Measurements from ENCODE around the gene OSM. TPM values are rescaled to one million over a fixed set of nuclear protein-coding genes. Genes with fewer than 3 reads are reported as not detected.

OSM gene
- total and polyA plus RNA-seq, 4 donors: 0.09 to 0.84 (median 0.25) TPM; not detected in 1

GRCh38 chr22:30212996-30213441, 53.6 kb downstream of the OSM start (continued):
- no peak for TF ChIP-seq ZBTB33 (IDR thresholded peaks at IDR 0.05)
- TF ChIP-seq HNF4A (conservative IDR thresholded peaks at IDR 0.05): no peak
- TF ChIP-seq YY1 (IDR thresholded peaks at IDR 0.05): no peak

Other genes starting within 250 kb of the OSM start
- 1 to 10 TPM in 1 of 2 donors, not detected in 1; 2.8 TPM for gene HORMAD2, start 186.4 kb downstream of the OSM start, total RNA-seq
- gene HORMAD2, start 186.4 kb downstream of the OSM start, polyA plus RNA-seq: under 1 TPM; 0.44 to 0.47 TPM
- under 1 TPM; 0.08 to 0.09 TPM for gene LIF, start 20.1 kb downstream of the OSM start, total RNA-seq
- under 1 TPM in 1 of 2 donors, not detected in 1; 0.10 TPM for gene LIF, start 20.1 kb downstream of the OSM start, polyA plus RNA-seq
- gene CASTOR1, start 22.7 kb upstream of the OSM start, total RNA-seq: 1 to 10 TPM; 1.8 to 2.5 TPM
- 1 to 10 TPM; 2.2 to 5.4 TPM for gene CASTOR1, start 22.7 kb upstream of the OSM start, polyA plus RNA-seq
- 1 to 10 TPM; 3.6 to 8.2 TPM for gene TBC1D10A, start 60.1 kb upstream of the OSM start, total RNA-seq
- gene TBC1D10A, start 60.1 kb upstream of the OSM start, polyA plus RNA-seq: 1 to 10 TPM; 8.2 to 9.2 TPM
- 10 to 100 TPM; 19.6 to 41.6 TPM for gene SF3A1, start 90.0 kb upstream of the OSM start, total RNA-seq
- 10 to 100 TPM; 22.7 to 25.0 TPM for gene SF3A1, start 90.0 kb upstream of the OSM start, polyA plus RNA-seq
- gene CCDC157, start 90.2 kb upstream of the OSM start, total RNA-seq: 1 to 10 TPM; 1.3 to 1.4 TPM
- under 1 TPM; 0.53 to 0.69 TPM for gene CCDC157, start 90.2 kb upstream of the OSM start, polyA plus RNA-seq
- 1 to 10 TPM; 7.2 to 7.3 TPM for gene RNF215, start 120.6 kb upstream of the OSM start, total RNA-seq
- gene RNF215, start 120.6 kb upstream of the OSM start, polyA plus RNA-seq: 1 to 10 TPM in 1 of 2 donors, under 1 TPM in 1; 0.71 to 4.4 TPM
- gene SEC14L2, start 130.2 kb upstream of the OSM start, total RNA-seq: 100 to 1,000 TPM in 1 of 2 donors, 1 to 10 TPM in 1; 6.5 to 110 TPM
- gene SEC14L2, start 130.2 kb upstream of the OSM start, polyA plus RNA-seq: 10 to 100 TPM; 27.6 to 71.6 TPM
- 1 to 10 TPM; 6.8 to 9.5 TPM for gene MTFP1, start 158.9 kb upstream of the OSM start, total RNA-seq
- 10 to 100 TPM in 1 of 2 donors, 1 to 10 TPM in 1; 8.2 to 20.2 TPM for gene MTFP1, start 158.9 kb upstream of the OSM start, polyA plus RNA-seq
- under 1 TPM in 1 of 2 donors, not detected in 1; 0.33 TPM for gene SEC14L3, start 205.2 kb upstream of the OSM start, total RNA-seq
- gene SEC14L3, start 205.2 kb upstream of the OSM start, polyA plus RNA-seq: under 1 TPM in 1 of 2 donors, not detected in 1; 0.32 TPM
- 10 to 100 TPM; 21.2 to 30.3 TPM for gene SEC14L4, start 238.8 kb upstream of the OSM start, total RNA-seq
- 10 to 100 TPM in 1 of 2 donors, 1 to 10 TPM in 1; 5.4 to 13.3 TPM for gene SEC14L4, start 238.8 kb upstream of the OSM start, polyA plus RNA-seq

All from liver (tissue), 5 donors.